ENCODE data around the gene RPS6KC1.
A peak's percentile ranks its signal among the peaks of the same experiment; 100 is the strongest.
"Not testable (repeated sequence)": the region's sequence is repeated elsewhere in the genome, so short reads cannot be mapped to it uniquely, and the experiment has no call there.

Gene RPS6KC1

DNA sequence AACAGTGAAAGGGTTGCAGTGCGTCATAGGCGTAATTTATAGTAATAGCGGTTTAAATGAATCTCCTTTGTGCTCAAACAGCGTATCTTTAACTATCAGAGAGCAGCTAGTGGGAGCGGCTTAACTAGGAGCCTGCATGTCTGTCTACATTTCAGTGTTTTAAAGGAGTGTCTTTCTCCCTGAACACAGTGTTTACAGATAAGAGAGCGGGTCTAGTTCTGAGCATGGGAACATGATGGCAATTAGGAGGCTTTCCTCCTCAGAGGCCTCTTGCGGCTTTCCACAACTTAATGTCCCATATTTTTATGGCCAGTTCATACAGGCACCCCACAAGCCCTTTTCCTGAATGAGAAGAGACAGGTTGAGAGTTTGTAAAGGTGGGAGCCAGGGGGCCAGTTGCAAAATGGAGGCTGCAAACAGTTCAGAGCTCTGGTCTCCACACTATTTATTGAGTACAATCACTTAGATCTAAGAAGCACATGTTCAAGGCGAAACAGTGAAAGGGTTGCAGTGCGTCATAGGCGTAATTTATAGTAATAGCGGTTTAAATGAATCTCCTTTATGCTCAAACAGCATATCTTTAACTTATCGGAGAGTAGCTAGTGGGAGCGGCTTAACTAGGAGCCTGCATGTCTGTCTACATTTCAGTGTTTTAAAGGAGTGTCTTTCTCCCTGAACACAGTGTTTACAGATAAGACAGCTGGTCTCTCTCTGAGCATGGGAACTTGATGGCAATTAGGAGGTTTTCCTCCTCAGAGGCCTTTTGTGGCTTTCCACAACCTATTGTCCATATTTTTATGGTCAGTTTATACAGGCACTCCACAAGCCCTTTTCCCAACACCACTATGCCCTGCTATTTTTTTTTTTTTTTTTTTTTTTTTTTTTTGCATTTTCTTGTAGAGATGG, 5.5 kb upstream of the RPS6KC1 start:
- H3K27me3 Mint-ChIP-seq (ENCODE audit: low read depth), result peaks cover 21% of the 10 kb centered on the region
- not testable (repeated sequence) for H3K27ac Mint-ChIP-seq; DNase-seq (ENCODE audit: low spot score); H3K36me3 Mint-ChIP-seq (ENCODE audit: low read depth); H3K4me3 Mint-ChIP-seq; H3K9me3 Mint-ChIP-seq
- H3K4me1 Mint-ChIP-seq (ENCODE audit: low read depth), result peaks cover 12% of the 10 kb centered on the region

DNA sequence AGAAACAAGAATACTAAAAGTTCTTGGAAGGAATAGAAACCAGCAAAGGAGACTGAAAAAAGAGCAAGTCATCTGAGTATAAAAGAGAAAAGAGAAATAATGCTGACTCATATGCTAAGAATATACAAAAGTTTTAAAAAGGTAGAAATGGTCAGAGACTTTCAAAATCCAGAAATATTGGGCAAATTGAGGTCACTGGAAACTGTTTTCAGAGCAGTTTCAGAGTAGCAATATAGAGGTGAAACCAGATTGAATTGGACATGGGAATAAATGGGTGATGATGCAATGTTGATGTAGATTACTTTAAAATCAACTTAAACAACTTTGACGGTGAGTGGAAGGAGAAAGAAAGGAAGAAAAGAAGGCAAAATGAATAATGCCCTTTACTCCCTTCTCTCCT, 1.8 kb upstream of the RPS6KC1 start:
- H3K36me3 Mint-ChIP-seq (ENCODE audit: low read depth), result peaks cover 12% of the 10 kb centered on the region
- no peak for DNase-seq (ENCODE audit: low spot score)
- peaks cover 10% of the 10 kb centered on the region for H3K9me3 Mint-ChIP-seq
- peaks cover 24% of the 10 kb centered on the region for H3K4me1 Mint-ChIP-seq (ENCODE audit: low read depth)
- H3K4me3 Mint-ChIP-seq, result no peak overlapping the region
- no peak overlapping the region for H3K27ac Mint-ChIP-seq
- H3K27me3 Mint-ChIP-seq (ENCODE audit: low read depth), result peaks cover 14% of the 10 kb centered on the region

DNA sequence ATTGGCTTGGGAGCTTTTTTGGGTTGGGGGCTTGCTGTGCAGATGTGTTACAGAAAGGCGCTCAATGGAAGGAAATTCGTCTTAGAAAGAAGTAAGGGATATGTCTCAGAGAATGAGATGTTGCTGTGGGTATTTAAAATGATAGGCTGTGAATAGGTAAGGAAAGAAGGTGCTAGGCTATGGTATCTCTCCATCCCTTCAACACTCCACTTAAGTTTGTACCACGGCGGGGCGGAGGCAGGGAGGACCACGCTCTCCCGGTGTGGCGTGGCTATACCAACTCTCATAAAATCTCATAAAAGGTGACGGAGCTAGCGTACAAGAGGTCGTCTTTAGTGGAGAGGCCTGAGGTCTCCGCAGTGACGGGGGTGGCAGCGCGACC, 305 bp upstream of the RPS6KC1 start:
- Mint-ChIP-seq H3K9me3 (peaks cover 10% of the 10 kb centered on the region), H3K27ac (peak overlapping the region; percentile 88), H3K4me3 (peak overlapping the region; percentile 91), H3K4me1 (ENCODE audit: low read depth) (peaks cover 24% of the 10 kb centered on the region), H3K27me3 (ENCODE audit: low read depth) (peaks cover 12% of the 10 kb centered on the region), H3K36me3 (ENCODE audit: low read depth) (peaks cover 12% of the 10 kb centered on the region)
- DNase-seq (ENCODE audit: low spot score), result no peak

DNA sequence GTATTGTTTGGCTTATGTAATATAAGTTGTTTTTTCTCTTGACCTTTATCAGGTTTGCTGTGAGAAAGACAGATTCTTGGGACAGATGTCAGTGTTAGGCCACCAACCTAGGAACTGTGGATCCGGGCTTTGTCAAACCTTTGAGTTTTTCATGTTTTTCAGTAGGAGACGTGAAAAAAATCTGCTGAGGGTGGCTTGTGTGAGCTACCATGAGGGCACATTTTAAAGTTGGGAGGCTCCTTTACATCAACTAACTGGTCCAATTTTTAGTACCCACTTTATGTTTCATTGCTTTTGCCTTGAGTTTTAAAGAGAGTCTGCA, 801 bp downstream of the RPS6KC1 start:
- no peak for DNase-seq (ENCODE audit: low spot score)
- H3K27ac Mint-ChIP-seq, result peak overlapping the region; percentile 88
- peaks cover 24% of the 10 kb centered on the region for H3K4me1 Mint-ChIP-seq (ENCODE audit: low read depth)
- peaks cover 12% of the 10 kb centered on the region for H3K27me3 Mint-ChIP-seq (ENCODE audit: low read depth)
- H3K36me3 Mint-ChIP-seq (ENCODE audit: low read depth), result peaks cover 12% of the 10 kb centered on the region
- peak overlapping the region; percentile 91 for H3K4me3 Mint-ChIP-seq
- H3K9me3 Mint-ChIP-seq, result peaks cover 10% of the 10 kb centered on the region

DNA sequence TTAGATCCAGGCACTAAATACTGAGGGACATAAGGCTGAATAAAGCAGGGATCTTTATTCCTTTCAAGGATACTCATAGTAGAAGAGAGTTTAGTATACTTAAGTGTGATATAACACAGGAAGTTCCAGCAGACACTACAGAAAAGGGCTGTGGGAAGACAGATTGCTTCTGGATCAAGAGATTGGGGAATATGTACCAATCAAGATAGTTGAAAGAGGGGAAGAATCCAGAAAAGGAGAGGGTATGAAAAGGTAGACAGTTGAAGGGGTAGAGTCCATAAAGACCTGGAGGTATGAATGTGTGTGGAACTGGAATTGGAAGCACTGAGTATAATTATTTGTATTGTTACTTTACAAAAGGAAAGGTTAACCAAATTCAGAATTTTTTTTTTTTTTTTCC, 2.4 kb downstream of the RPS6KC1 start:
- no peak for DNase-seq (ENCODE audit: low spot score)
- no peak overlapping the region for H3K4me3 Mint-ChIP-seq
- H3K9me3 Mint-ChIP-seq, result peaks cover 10% of the 10 kb centered on the region
- H3K27me3 Mint-ChIP-seq (ENCODE audit: low read depth), result peaks cover 3% of the 10 kb centered on the region
- H3K27ac Mint-ChIP-seq, result no peak overlapping the region
- peaks cover 13% of the 10 kb centered on the region for H3K36me3 Mint-ChIP-seq (ENCODE audit: low read depth)
- H3K4me1 Mint-ChIP-seq (ENCODE audit: low read depth), result peaks cover 24% of the 10 kb centered on the region

DNA sequence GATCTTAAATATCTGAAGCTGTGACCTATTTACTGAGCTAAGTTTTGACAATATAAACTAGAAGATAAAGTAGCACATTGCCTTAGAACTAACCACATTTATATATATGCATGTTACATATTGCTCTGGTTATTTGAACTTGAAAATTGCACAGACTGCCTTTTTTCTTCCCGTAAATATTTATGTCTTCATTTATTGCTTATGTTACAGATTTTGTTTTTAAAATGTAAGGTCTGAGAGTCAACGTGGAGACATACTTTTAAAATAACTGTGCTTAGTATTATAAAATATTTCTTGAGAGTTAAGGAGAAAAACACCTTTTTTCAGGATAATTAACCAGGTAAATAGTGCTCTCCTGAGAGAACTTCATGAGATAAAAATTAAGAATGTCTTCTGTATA, 3.1 kb downstream of the RPS6KC1 start:
- H3K27me3 Mint-ChIP-seq (ENCODE audit: low read depth), result no peaks in the 10 kb centered on the region
- H3K4me1 Mint-ChIP-seq (ENCODE audit: low read depth), result peaks cover 24% of the 10 kb centered on the region
- peaks cover 12% of the 10 kb centered on the region for H3K9me3 Mint-ChIP-seq
- no peak overlapping the region for H3K4me3 Mint-ChIP-seq
- peaks cover 13% of the 10 kb centered on the region for H3K36me3 Mint-ChIP-seq (ENCODE audit: low read depth)
- no peak for DNase-seq (ENCODE audit: low spot score)
- H3K27ac Mint-ChIP-seq, result no peak overlapping the region

DNA sequence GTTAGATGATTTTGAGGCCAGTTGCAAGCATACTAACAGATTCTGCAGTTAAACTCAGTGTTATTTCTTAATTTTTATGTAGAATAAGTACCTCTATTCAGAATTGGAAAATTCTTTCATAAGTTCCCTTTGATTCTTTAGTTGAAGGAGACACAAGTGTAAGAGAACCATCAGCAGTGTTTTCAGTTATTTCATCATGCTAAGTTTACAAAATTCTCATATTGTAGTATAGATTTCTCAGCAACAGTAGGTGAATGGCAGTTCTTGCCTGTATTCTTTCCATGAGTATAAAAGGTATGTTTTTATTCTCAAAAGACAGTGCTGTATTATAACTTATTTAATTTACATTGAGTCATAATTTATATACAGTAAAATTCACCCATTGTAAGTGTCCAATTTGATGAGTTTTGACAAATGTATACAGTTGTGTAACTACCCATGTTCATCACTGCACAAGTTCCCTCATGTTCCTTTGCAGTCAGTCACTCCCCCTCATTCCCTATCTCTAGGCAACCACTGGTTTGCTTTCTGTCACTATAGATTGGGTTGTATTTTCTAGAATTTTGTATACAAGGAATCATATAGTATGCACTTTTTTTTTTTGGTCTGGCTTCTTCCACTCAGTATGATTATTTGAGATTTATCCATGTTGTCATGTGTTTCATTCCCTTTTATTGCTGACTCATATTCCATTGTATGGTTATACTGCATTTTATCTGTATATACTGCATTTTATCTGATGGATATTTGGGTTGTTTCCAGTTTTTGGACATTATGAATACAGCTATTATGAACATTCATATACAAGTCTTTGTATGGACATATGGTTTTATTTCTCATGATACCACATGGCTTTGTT, 3.9 kb downstream of the RPS6KC1 start:
- no peak for DNase-seq (ENCODE audit: low spot score)
- Mint-ChIP-seq H3K27me3 (ENCODE audit: low read depth) (no peaks in the 10 kb centered on the region), H3K9me3 (peaks cover 13% of the 10 kb centered on the region), H3K4me3 (no peak overlapping the region), H3K36me3 (ENCODE audit: low read depth) (peaks cover 15% of the 10 kb centered on the region), H3K4me1 (ENCODE audit: low read depth) (peaks cover 24% of the 10 kb centered on the region), H3K27ac (no peak overlapping the region)

DNA sequence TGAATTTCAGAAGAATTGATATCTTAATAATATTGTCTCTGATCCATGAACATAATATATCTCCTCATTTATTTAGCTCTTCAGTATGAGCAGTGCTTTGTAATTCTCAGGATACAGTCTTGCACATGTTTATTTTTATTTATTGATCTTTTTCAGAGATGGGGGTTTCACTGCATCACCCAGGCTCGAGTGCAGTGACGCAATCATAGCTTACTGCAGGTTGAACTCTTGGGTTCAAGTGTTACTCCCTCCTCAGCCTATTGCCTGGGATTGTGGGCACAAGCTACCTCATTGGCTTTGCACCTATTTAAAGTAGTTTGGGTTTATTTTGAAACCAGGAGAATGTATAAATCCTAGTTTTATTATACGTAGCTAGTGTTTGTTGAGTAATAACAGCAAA, 4.7 kb downstream of the RPS6KC1 start:
- Mint-ChIP-seq H3K27ac (no peak overlapping the region), H3K36me3 (ENCODE audit: low read depth) (peaks cover 7% of the 10 kb centered on the region), H3K27me3 (ENCODE audit: low read depth) (no peaks in the 10 kb centered on the region), H3K4me1 (ENCODE audit: low read depth) (peaks cover 16% of the 10 kb centered on the region), H3K9me3 (peaks cover 5% of the 10 kb centered on the region), H3K4me3 (no peak overlapping the region)
- DNase-seq (ENCODE audit: low spot score), result no peak

DNA sequence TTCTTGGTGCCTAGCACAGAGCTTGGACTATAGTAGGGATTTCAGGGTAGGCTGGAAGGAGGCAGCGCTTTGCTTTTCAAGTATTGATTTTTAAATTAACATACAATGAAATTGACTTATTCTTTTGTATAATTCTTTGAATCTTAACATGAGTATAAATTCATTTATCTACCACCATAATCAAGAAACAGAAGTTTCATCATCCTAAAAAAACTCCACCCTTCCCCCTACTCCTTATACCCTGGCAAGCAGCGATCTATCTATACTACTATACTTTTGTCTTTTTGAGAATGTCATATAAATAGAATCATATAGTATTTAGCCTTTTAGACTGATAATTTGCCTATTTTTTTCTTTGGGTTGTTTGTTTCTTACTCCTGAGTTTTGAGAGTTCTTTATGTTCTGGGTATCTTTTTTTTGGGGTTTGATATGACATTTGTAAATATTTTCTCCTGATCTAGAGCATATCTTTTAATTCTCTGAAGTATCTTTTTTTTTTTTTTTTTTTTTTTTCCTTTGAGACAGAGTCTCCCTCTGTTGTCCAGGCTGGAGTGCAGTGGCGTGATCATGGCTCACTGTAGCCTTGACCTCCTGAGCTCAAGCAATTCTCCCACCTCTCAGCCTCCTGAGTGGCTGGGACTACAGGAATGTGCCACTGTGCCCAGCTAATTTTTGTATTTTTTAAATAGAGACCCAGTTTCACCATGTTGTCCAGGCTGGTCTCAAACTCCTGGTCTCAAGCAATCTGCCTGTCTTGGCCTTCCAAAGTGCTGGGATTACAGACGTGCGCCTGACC, 6.4 kb downstream of the RPS6KC1 start:
- no peak for DNase-seq (ENCODE audit: low spot score)
- Mint-ChIP-seq H3K9me3 (peaks cover 4% of the 10 kb centered on the region), H3K27me3 (ENCODE audit: low read depth) (no peaks in the 10 kb centered on the region), H3K4me1 (ENCODE audit: low read depth) (peaks cover 9% of the 10 kb centered on the region), H3K36me3 (ENCODE audit: low read depth) (peaks cover 6% of the 10 kb centered on the region), H3K4me3 (no peak overlapping the region), H3K27ac (no peak overlapping the region)

DNA sequence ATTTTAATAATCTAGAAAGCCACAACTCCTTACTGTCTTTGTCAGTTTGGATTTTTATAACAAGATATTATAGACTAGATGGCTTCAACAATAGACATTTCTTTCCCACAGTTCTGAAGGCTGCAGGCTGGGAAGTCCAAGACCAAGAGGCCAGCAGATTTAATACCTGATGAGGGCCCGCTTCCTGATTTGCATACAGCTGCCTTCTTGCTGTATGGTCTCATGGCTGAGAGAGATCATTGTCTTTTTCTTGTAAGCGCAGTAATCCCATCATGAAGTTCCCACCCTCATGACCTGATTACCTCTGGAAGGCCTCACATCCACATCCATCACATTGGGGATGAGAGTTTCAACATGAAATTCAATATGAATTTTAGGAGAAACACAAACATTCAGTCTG, 9.8 kb downstream of the RPS6KC1 start:
- no peak overlapping the region for H3K4me3 Mint-ChIP-seq
- peaks cover 4% of the 10 kb centered on the region for H3K9me3 Mint-ChIP-seq
- peaks cover 1% of the 10 kb centered on the region for H3K4me1 Mint-ChIP-seq (ENCODE audit: low read depth)
- H3K27ac Mint-ChIP-seq, result no peak overlapping the region
- no peaks in the 10 kb centered on the region for H3K27me3 Mint-ChIP-seq (ENCODE audit: low read depth)
- DNase-seq (ENCODE audit: low spot score), result no peak
- H3K36me3 Mint-ChIP-seq (ENCODE audit: low read depth), result peaks cover 2% of the 10 kb centered on the region

DNA sequence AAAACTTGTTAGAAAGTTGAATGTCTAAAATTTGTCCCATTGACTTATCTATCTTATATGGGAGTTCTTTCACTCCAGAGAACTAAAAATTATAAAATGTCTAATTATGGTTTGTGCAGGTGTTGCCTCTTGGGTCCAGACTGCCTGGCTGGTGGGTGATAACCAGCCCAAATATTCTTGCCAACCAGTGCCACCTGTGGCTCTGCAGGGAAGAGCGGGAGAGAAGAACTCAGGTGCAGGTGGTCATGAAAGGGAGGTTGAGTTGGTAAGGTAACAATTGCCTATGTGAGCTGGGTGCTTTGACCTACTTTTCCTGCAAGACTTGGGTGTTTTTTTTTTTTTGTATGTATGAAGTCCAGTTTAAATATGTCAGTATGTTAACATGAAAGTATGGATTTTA, 10.2 kb downstream of the RPS6KC1 start:
- H3K9me3 Mint-ChIP-seq, result peaks cover 4% of the 10 kb centered on the region
- H3K4me1 Mint-ChIP-seq (ENCODE audit: low read depth), result peaks cover 1% of the 10 kb centered on the region
- H3K36me3 Mint-ChIP-seq (ENCODE audit: low read depth), result peaks cover 2% of the 10 kb centered on the region
- no peak overlapping the region for H3K27ac Mint-ChIP-seq
- no peak for DNase-seq (ENCODE audit: low spot score)
- no peaks in the 10 kb centered on the region for H3K27me3 Mint-ChIP-seq (ENCODE audit: low read depth)
- no peak overlapping the region for H3K4me3 Mint-ChIP-seq

DNA sequence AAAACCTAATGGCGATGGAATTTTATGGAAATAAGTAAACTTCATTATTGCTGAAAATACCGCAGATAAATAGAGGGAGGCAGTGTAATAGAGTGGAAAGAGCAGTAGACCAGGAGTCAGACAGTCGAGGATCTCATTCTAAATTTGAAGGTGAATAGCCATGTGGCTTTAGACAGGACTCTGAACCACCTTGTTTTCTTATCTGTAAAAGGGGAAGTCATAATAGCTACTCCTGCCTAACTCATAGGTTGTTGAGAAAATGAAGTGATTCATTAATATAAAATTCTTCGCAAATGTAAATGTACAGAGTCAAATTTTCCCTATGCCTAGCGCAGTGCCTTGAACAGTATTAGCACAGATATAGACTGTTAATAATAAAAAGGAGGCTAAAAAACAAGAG, 14.8 kb downstream of the RPS6KC1 start:
- Mint-ChIP-seq H3K4me3 (no peak overlapping the region), H3K27me3 (ENCODE audit: low read depth) (no peaks in the 10 kb centered on the region), H3K9me3 (no peaks in the 10 kb centered on the region), H3K27ac (no peak overlapping the region), H3K4me1 (ENCODE audit: low read depth) (peaks cover 11% of the 10 kb centered on the region), H3K36me3 (ENCODE audit: low read depth) (no peaks in the 10 kb centered on the region)
- DNase-seq (ENCODE audit: low spot score), result no peak

DNA sequence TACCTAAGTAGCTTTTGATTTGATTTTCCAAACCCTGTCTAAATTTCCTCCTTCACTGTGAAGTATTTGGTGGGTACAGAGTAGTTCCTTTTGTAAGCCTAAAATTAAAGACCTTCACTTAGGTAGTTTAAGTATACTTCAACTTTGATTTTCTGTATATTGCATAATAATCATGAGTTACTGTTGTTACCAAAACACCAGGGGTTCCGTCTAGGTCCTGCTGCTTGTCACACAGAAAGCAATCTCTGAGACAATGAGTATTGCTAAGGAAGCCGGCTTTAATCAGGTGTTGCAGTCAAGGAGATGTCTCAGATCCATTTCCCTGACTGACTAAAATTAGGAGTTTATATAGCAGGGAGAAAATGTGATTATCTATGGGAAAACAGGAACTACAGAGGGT, 15.3 kb downstream of the RPS6KC1 start:
- H3K27ac Mint-ChIP-seq, result no peak overlapping the region
- H3K4me1 Mint-ChIP-seq (ENCODE audit: low read depth), result peaks cover 11% of the 10 kb centered on the region
- H3K9me3 Mint-ChIP-seq, result no peaks in the 10 kb centered on the region
- DNase-seq (ENCODE audit: low spot score), result no peak
- H3K27me3 Mint-ChIP-seq (ENCODE audit: low read depth), result no peaks in the 10 kb centered on the region
- H3K4me3 Mint-ChIP-seq, result no peak overlapping the region
- H3K36me3 Mint-ChIP-seq (ENCODE audit: low read depth), result no peaks in the 10 kb centered on the region

DNA sequence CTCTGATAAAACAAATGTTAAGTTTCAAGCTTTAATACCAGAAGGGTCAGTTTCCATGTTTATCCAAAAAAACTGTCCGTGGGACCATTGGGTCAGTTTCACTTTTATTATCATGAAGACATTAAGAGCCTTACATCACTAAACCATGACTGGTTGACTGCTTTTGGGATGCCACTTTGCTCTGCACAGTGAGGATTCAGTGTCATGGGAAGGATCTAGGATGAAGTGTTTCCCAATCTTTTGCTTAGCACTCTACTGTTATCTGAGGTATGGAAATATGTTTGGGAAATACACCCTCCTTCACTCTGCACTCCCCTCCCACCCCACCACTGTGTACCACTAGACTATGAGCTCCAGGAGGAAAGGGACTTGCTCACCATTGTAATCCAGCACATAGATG, 16.3 kb downstream of the RPS6KC1 start:
- H3K4me1 Mint-ChIP-seq (ENCODE audit: low read depth), result peaks cover 16% of the 10 kb centered on the region
- no peaks in the 10 kb centered on the region for H3K27me3 Mint-ChIP-seq (ENCODE audit: low read depth)
- DNase-seq (ENCODE audit: low spot score), result no peak
- H3K27ac Mint-ChIP-seq, result no peak overlapping the region
- H3K4me3 Mint-ChIP-seq, result no peak overlapping the region
- no peaks in the 10 kb centered on the region for H3K36me3 Mint-ChIP-seq (ENCODE audit: low read depth)
- H3K9me3 Mint-ChIP-seq, result no peaks in the 10 kb centered on the region
